Measurements from ENCODE around the gene CLMP.
"Not testable (repeated sequence)": the region's sequence is repeated elsewhere in the genome, so short reads cannot be mapped to it uniquely, and the experiment has no call there.

The CLMP gene

GRCh38 chr11:123217897-123218296, 22.8 kb upstream of the CLMP start:
- no peak for DNase-seq (ENCODE audit: low spot score)

GRCh38 chr11:123216249-123216648, 21.2 kb upstream of the CLMP start:
- DNase-seq (ENCODE audit: low spot score): no peak

GRCh38 chr11:123214940-123215339, 19.9 kb upstream of the CLMP start:
- no peak for DNase-seq (ENCODE audit: low spot score)

- DNase-seq (ENCODE audit: low spot score): no peak
Measured at GRCh38 chr11:123214396-123214795, 19.3 kb upstream of the CLMP start.

DNA sequence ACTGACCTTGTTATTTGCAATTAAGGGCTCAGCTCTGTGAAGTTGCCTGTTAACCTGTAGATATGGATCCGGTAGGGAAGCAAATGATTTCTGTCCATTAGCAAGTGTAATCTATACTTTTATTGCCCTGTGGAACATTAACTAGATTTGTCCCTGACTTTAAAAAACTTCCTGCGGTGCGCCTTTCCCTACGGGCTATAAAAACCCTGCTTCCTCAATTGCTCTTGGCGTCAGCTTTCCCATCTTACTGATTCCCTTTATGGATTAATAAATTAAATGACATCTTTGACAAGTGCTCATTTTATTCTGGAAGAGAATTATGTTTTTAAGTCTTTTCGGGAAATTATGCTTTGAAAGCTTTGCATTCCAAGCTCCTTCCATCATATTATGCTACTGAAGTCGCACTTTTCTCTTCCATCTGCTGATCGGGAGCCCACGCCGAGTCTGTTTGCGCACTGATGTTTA, 18.3 kb upstream of the CLMP start:
- DNase-seq (ENCODE audit: low spot score): no peak

GRCh38 chr11:123212406-123212805, 17.4 kb upstream of the CLMP start:
- no peak for DNase-seq (ENCODE audit: low spot score)

GRCh38 chr11:123211981-123212380, 16.9 kb upstream of the CLMP start:
- DNase-seq (ENCODE audit: low spot score): no peak

GRCh38 chr11:123211149-123211852, 16.3 kb upstream of the CLMP start:
- DNase-seq (ENCODE audit: low spot score): no peak

- DNase-seq (ENCODE audit: low spot score): no peak
Measured at GRCh38 chr11:123209591-123209990, 14.5 kb upstream of the CLMP start.

DNA sequence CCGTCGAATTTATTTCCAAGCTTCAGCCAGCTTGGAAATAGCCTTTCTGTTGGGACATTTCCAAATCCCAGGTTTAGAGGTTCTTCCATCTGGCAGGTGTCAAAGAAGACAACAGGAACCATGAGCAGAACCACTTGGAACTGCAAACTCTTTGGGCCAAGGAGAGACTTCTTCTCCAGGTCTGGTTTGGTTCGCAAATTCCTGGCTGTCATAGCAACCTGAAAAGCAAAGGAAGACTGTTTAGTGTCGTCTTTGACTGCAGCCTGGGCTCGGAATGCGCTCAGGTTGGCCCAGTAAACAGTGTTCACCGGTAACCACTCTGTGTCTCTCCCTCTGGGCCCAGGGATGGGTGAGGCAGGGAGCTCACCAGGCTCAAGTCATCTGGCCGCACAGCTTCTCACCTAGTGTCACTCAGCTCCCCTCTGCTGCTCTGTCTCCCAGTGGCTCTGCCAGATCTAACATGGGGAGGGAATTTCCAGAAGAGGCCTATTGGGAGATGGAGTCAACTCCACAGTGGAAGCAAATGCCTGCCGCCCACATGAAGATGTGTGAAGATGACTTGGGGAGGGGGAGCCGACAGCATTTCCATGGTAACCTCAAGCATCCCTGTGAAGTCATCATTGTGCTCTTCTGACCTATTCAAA, 11.9 kb upstream of the CLMP start:
- no peak for DNase-seq (ENCODE audit: low spot score)

- not testable (repeated sequence) for DNase-seq (ENCODE audit: low spot score)
Measured at GRCh38 chr11:123206055-123206454, 11.0 kb upstream of the CLMP start.

- no peak for DNase-seq (ENCODE audit: low spot score)
Measured at GRCh38 chr11:123203934-123204333, 8.9 kb upstream of the CLMP start.

- DNase-seq (ENCODE audit: low spot score): no peak
Measured at GRCh38 chr11:123203471-123203870, 8.4 kb upstream of the CLMP start.

GRCh38 chr11:123202155-123203151, 7.4 kb upstream of the CLMP start:
- DNase-seq (ENCODE audit: low spot score): no peak

DNA sequence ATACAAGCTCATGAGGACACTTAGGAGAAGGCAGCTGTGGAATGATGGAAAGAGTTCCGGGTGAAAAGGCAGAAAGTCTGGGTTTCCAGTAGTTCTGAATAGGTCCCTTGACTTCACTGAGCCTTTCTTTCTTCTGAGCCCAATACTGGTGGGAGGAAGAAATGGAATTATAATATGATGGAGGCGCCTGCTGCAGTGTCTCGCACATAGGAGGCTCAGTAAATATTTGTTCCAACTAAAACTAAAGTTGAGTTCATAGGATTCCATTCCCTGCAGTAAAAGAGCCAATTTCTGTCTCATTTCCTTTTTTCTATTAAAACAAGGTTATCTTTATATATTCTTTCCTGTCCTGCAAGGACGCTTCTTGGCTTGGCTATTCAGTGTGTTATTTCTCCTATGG, 5.2 kb upstream of the CLMP start:
- DNase-seq (ENCODE audit: low spot score): no peak

GRCh38 chr11:123197711-123198110, 2.7 kb upstream of the CLMP start:
- no peak for DNase-seq (ENCODE audit: low spot score)

- no peak for DNase-seq (ENCODE audit: low spot score)
Measured at GRCh38 chr11:123196060-123196714, 1.1 kb upstream of the CLMP start.

- DNase-seq (ENCODE audit: low spot score): no peak
Measured at GRCh38 chr11:123194337-123195187, 486 bp downstream of the CLMP start.

DNA sequence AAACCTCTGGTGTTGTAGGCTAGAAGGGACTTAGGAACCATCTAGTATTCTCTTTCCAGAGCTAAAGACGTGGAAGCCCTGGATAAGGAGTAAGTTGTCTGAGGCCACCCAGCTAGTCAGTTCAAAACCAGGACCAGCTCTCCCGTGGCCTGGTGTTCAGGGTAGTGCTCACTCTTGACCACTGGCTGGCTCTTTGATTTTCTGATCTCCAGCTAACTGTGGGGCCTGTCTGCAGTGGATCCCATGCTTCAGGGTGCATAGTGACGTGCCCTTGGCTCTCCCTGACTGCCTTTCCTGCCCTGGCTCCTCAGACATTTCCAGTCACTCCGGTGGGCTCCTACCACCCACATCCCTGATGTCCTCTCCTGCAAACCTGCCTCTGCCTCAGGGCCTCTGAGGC, 1.3 kb downstream of the CLMP start:
- DNase-seq (ENCODE audit: low spot score): no peak

DNA sequence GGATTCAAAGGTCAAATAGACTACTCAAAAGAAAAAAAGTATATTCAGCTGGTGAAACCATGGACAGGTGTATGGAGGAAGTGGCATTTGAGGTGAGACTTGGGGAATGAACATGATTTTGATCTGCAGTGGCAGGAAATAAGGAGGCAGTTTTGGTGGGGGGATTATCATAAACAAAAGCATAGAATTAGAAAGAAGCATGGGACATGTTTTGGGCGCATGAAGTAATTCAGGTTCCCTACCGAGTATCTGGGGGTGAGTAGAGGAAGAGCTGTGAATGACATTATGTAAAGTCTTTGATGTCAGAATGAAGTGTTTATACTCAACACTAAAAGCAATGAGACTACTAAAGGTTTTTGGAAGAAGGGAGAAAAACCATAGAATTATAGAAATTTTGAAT, 3.1 kb downstream of the CLMP start:
- no peak for DNase-seq (ENCODE audit: low spot score)

DNA sequence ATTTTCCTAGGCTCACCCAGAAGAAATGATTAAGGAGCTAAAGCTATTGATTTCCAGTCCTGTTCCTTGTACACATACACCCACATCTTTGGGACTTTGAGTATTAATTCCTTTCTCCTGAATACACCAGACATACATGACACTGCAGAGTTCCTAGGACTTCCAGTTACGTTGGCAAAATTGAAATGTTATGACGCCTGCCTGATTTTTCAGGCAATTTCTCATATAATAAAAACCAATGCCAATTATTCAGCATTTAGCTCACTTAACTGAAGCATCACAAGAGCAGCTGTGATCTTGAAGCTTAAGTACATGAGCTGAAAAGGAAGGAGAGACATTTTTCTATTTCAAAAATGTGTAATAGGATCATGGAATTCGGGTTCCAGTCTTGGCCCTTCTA, 4.5 kb downstream of the CLMP start:
- no peak for DNase-seq (ENCODE audit: low spot score)

All from Ammon's horn (tissue), 1 donor.